Smooth muscle cell of bladder (primary cell): ENCODE measurements around the gene DCLK1. TPM values are rescaled to one million over a fixed set of nuclear protein-coding genes. Genes with fewer than 3 reads are reported as not detected.

Source experiments
- total RNA-seq: library from RNA; depleted of rRNA; stranded (reverse); fragments of >200 nt; gene quantifications from 2 replicates; pipeline ENCODE4 v1.2.3, GENCODE V29; 2014

DCLK1 gene
- total RNA-seq: 1.8 and 6.0 TPM in 2 replicates

DNA sequence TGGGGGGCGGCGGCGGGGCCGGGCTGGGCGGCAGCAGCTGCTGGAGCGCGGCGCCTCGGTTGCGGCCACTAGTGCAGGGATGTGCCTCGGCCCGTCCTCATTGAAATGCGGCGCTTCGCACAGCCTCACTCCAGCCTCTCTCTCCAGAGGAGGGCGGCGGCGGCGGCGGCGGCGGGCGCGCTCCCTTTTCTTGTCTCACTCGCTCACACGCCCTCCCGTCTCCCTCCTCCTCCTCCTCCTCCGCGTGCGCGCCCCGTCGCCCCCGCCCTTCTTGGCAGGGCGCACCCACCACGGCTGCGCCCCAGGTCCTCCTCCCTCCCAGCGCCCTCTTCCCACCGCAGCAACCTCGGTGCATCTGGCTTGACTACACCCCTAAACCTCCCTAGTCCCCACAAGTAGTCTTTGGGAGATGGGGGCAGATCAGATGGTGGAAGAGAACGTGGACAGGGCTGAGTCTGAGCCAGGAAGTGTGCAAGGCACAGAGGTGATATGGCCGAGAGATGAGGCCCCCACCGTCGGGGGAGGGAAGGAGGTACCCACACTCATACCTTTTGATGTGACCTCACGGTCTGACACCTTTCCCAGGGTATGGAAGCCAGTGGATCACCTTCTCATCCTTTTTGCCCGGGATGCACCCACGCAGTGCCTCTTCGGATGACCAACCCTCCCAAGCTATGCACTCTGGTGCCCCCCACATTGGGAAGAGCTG is at the start of gene DCLK1:
DCLK1 (minus strand) TSS at position 161 of the 709 bp plus-strand sequence.

Other genes starting within 250 kb of the DCLK1 start
- gene SOHLH2, start 83.2 kb upstream of the DCLK1 start, total RNA-seq: 0.43 and 0.83 TPM in 2 replicates
- 2.3 and 4.3 TPM in 2 replicates for gene CCDC169, start 166.4 kb upstream of the DCLK1 start, total RNA-seq
- gene SPART, start 215.0 kb upstream of the DCLK1 start, total RNA-seq: 146 and 205 TPM in 2 replicates